IMR-90 (cell line): Measurements from ENCODE around the gene NFATC1. TPM values are rescaled to one million over a fixed set of nuclear protein-coding genes. Genes with fewer than 3 reads are reported as not detected.

ENCODE experiments used
- ATAC-seq: fragments of 200-7000 bp; cut with Tn5 transposase; 2 replicates; pipeline ENCODE4 v1.9.1; 2020; ENCODE audit warnings: low read depth, mild to moderate bottlenecking, moderate library complexity
- BruUV-seq: library from RNA; stranded (reverse); fragments of 400-500 nt; replicated peaks from 2 replicates; lab custom pipeline; 2021; lab: Mats Ljungman, UMichigan
- CTCF ChIA-PET: fragments of 300-600 bp; formaldehyde crosslinking; extraction: SDS; loops from one replicate; lab custom pipeline; 2021; ENCODE audit warnings: antibody characterized with exemption; lab: Yijun Ruan, JAX
- POLR2A ChIA-PET: fragments of 300-600 bp; sonication (Branson Sonifier 250); formaldehyde crosslinking; loops from one replicate; lab custom pipeline; 2022; ENCODE audit warnings: antibody characterized with exemption; ENCODE audit not compliant: unreplicated experiment; lab: Charles Lee
- DNase-seq: peaks from one replicate; pipeline ENCODE4 v3.0.0; 2013
- H2AFZ ChIP-seq: replicated peaks from 2 replicates; pipeline ENCODE3; 2013; ENCODE audit warnings: low read length, mild to moderate bottlenecking; ENCODE audit not compliant: poor library complexity
- H2AK5ac ChIP-seq: 2 replicates; pipeline ENCODE4 v1.6.1; 2013; ENCODE audit warnings: low read depth, low read length, inconsistent platforms
- H2AK9ac ChIP-seq: replicated peaks from 2 replicates; pipeline ENCODE3; 2013; ENCODE audit warnings: mild to moderate bottlenecking, low read depth, low read length, moderate library complexity; ENCODE audit not compliant: poor library complexity
- H2BK120ac ChIP-seq: 2 replicates; pipeline ENCODE4 v1.6.1; 2013; ENCODE audit warnings: low read depth, low read length, inconsistent platforms
- H2BK15ac ChIP-seq: 3 replicates; pipeline ENCODE4 v1.6.1; 2013; ENCODE audit warnings: low read depth, low read length, inconsistent platforms
- H2BK20ac ChIP-seq: 2 replicates; pipeline ENCODE4 v1.6.1; 2013; ENCODE audit warnings: low read depth, mild to moderate bottlenecking, inconsistent platforms, low read length, moderate library complexity
- H2BK5ac ChIP-seq: 2 replicates; pipeline ENCODE4 v1.6.1; 2013; ENCODE audit warnings: mild to moderate bottlenecking, low read depth, low read length, inconsistent platforms; ENCODE audit not compliant: poor library complexity, severe bottlenecking
- H3K14ac ChIP-seq: replicated peaks from 2 replicates; pipeline ENCODE4 v1.6.1; 2013; ENCODE audit warnings: low read depth, low read length, inconsistent platforms
- H3K18ac ChIP-seq: 2 replicates; pipeline ENCODE4 v1.6.1; 2013; ENCODE audit warnings: low read depth, low read length, control low read depth
- H3K23ac ChIP-seq: 2 replicates; pipeline ENCODE4 v1.6.1; 2013; ENCODE audit warnings: low read depth, low read length, inconsistent platforms
- H3K27ac ChIP-seq: 2 replicates; pipeline ENCODE4 v1.5.1; 2013; ENCODE audit warnings: mild to moderate bottlenecking, control low read depth, low read length; ENCODE audit not compliant: insufficient read depth
- H3K27me3 ChIP-seq: 2 replicates; pipeline ENCODE4 v1.6.1; 2013; ENCODE audit warnings: low read length; ENCODE audit not compliant: control insufficient read depth, insufficient read depth
- H3K36me3 ChIP-seq: 2 replicates; pipeline ENCODE4 v1.6.1; 2013; ENCODE audit warnings: low read length, mixed read lengths; ENCODE audit not compliant: control insufficient read depth, insufficient read depth
- H3K4ac ChIP-seq: 2 replicates; pipeline ENCODE4 v1.6.1; 2013; ENCODE audit warnings: low read depth, low read length, inconsistent platforms
- H3K4me1 ChIP-seq: 2 replicates; pipeline ENCODE4 v1.6.1; 2013; ENCODE audit warnings: low read length, mixed read lengths; ENCODE audit not compliant: control insufficient read depth, insufficient read depth
- H3K4me2 ChIP-seq: 2 replicates; pipeline ENCODE4 v1.6.1; 2013; ENCODE audit warnings: low read depth, mild to moderate bottlenecking, control low read depth, low read length, moderate library complexity
- H3K4me3 ChIP-seq: 2 replicates; pipeline ENCODE4 v1.5.1; 2013; ENCODE audit warnings: low read depth, mild to moderate bottlenecking, control low read depth, low read length, moderate library complexity; ENCODE audit not compliant: insufficient read depth
- H3K56ac ChIP-seq: 2 replicates; pipeline ENCODE4 v1.6.1; 2013; ENCODE audit warnings: low read length, inconsistent platforms; ENCODE audit not compliant: insufficient read depth; ENCODE audit errors: extremely low read depth
- H3K79me1 ChIP-seq, 2 experiments: 2 replicates each; pipeline ENCODE4 v1.6.1; 2013; ENCODE audit warnings: low read length in 2 of 2, inconsistent platforms in 1 of 2, low read depth in 1 of 2
- H3K9ac ChIP-seq: 2 replicates; pipeline ENCODE4 v1.6.1; 2013; ENCODE audit warnings: low read depth, low read length, control low read depth
- H3K9me1 ChIP-seq: 2 replicates; pipeline ENCODE4 v1.6.1; 2013; ENCODE audit warnings: low read length, inconsistent platforms; ENCODE audit not compliant: insufficient read depth
- H3K9me3 ChIP-seq: 2 replicates; pipeline ENCODE4 v1.6.1; 2013; ENCODE audit warnings: low read length; ENCODE audit not compliant: control insufficient read depth, insufficient read depth
- H4K20me1 ChIP-seq: 2 replicates; pipeline ENCODE4 v1.6.1; 2013; ENCODE audit warnings: low read length, inconsistent platforms; ENCODE audit not compliant: insufficient read depth
- H4K5ac ChIP-seq: 2 replicates; pipeline ENCODE4 v1.6.1; 2013; ENCODE audit warnings: mild to moderate bottlenecking, low read depth, low read length, control low read depth
- H4K8ac ChIP-seq, 2 experiments: 2 replicates each; pipeline ENCODE4 v1.6.1; 2013; ENCODE audit warnings: low read depth in 2 of 2, low read length in 2 of 2, control low read depth in 1 of 2, inconsistent platforms in 1 of 2
- H4K91ac ChIP-seq: 2 replicates; pipeline ENCODE4 v1.6.1; 2013; ENCODE audit warnings: low read depth, low read length, inconsistent platforms; ENCODE audit not compliant: insufficient read depth
- BHLHE40 ChIP-seq: fragments of 150-350 bp; IDR thresholded peaks from 2 replicates; pipeline ENCODE4 v1.6.1; 2016; ENCODE audit warnings: mild to moderate bottlenecking, low read depth, low read length
- CEBPB ChIP-seq: IDR thresholded peaks from 2 replicates; pipeline ENCODE4 v1.6.1; 2012; ENCODE audit warnings: low read depth, low read length, improper control_type of control experiment
- CHD1 ChIP-seq: IDR thresholded peaks from 2 replicates; pipeline ENCODE4 v1.6.1; 2012; ENCODE audit warnings: low read depth, low read length, improper control_type of control experiment
- CTCF ChIP-seq: conservative IDR thresholded peaks from 2 replicates; pipeline ENCODE4 v1.5.1; 2012; ENCODE audit warnings: mild to moderate bottlenecking, low read depth, low read length, improper control_type of control experiment
- ELK1 ChIP-seq: fragments of 150-350 bp; IDR thresholded peaks from 2 replicates; pipeline ENCODE4 v1.6.1; 2016; ENCODE audit warnings: low read depth, mild to moderate bottlenecking, low read length, moderate library complexity, borderline replicate concordance
- FOS ChIP-seq: fragments of 150-350 bp; IDR thresholded peaks from 2 replicates; pipeline ENCODE4 v1.6.1; 2016; ENCODE audit warnings: low read depth, low read length
- MAFK ChIP-seq: IDR thresholded peaks from 2 replicates; pipeline ENCODE4 v1.6.1; 2012; ENCODE audit warnings: low read depth, low read length, improper control_type of control experiment
- MAZ ChIP-seq: IDR thresholded peaks from 2 replicates; pipeline ENCODE4 v1.6.1; 2012; ENCODE audit warnings: low read depth, mild to moderate bottlenecking, low read length, improper control_type of control experiment, moderate library complexity, borderline replicate concordance
- MXI1 ChIP-seq: IDR thresholded peaks from 2 replicates; pipeline ENCODE4 v1.6.1; 2012; ENCODE audit warnings: low read depth, mild to moderate bottlenecking, low read length, moderate library complexity, borderline replicate concordance
- NFE2L2 ChIP-seq: fragments of 150-350 bp; IDR thresholded peaks from 2 replicates; pipeline ENCODE4 v1.6.1; 2016; ENCODE audit warnings: low read depth, mild to moderate bottlenecking, low read length
- POLR2A ChIP-seq: IDR thresholded peaks from 2 replicates; pipeline ENCODE4 v1.6.1; 2012; ENCODE audit warnings: mild to moderate bottlenecking, low read depth, low read length
- RAD21 ChIP-seq: IDR thresholded peaks from 2 replicates; pipeline ENCODE4 v1.6.1; 2012; ENCODE audit warnings: low read length, improper control_type of control experiment
- RCOR1 ChIP-seq: IDR thresholded peaks from 2 replicates; pipeline ENCODE4 v1.6.1; 2012; ENCODE audit warnings: mild to moderate bottlenecking, low read length, improper control_type of control experiment; ENCODE audit not compliant: insufficient replicate concordance
- RFX5 ChIP-seq: IDR thresholded peaks from 2 replicates; pipeline ENCODE4 v1.8.0; 2012; ENCODE audit warnings: low read depth, mild to moderate bottlenecking, low read length, moderate library complexity
- SMC3 ChIP-seq: fragments of 150-350 bp; IDR thresholded peaks from 2 replicates; pipeline ENCODE4 v1.6.1; 2016; ENCODE audit warnings: low read depth, mild to moderate bottlenecking, antibody characterized with exemption, low read length, moderate library complexity
- USF2 ChIP-seq: fragments of 150-350 bp; IDR thresholded peaks from 2 replicates; pipeline ENCODE4 v1.6.1; 2017; ENCODE audit warnings: mild to moderate bottlenecking, antibody characterized with exemption, low read length, low read depth
- WGBS, 2 experiments: methylation state at CpG; one replicate each; pipeline versions ENCODE4 v1.1.5 to v1.1.7; 2013; ENCODE audit warnings: missing lambda C conversion rate in 2 of 2; ENCODE audit not compliant: insufficient read length in 1 of 2; ENCODE audit errors: extremely low coverage in 2 of 2; 5-methylcytosine and 5-hydroxymethylcytosine counted together
- dilution Hi-C: fragments of 300-500 bp; cut with HindIII; formaldehyde crosslinking; loops from one replicate; pipeline ENCODE4 v1.14.3; 2018; ENCODE audit warnings: low sequenced_read_pairs; ENCODE audit not compliant: unreplicated experiment
- in situ Hi-C: fragments of 300-500 bp; cut with MboI; formaldehyde crosslinking; loops from 3 replicates; pipeline ENCODE4 v1.14.3; 2019; ENCODE audit warnings: low sequenced_read_pairs, inconsistent platforms, mixed read lengths
- intact Hi-C: fragments of 100-400 bp; cut with micrococcal nuclease; formaldehyde crosslinking; loops from 2 replicates; pipeline ENCODE4 v1.10.0; 2022
- polyA plus RNA-seq, 3 experiments: library from polyadenylated mRNA; depleted of rRNA; stranded (reverse); fragments of >200 nt; gene quantifications; 2 replicates each; pipeline ENCODE4 v1.2.3, GENCODE V29; 2012; ENCODE audit warnings: low replicate concordance in 1 of 3
- total RNA-seq: library from RNA; depleted of rRNA; stranded (reverse); fragments of >200 nt; gene quantifications from 2 replicates; pipeline ENCODE4 v1.2.3, GENCODE V29; 2012

The NFATC1 gene
- total and polyA plus RNA-seq, 2 of the 4 experiments (the other 2 are of a cell fraction), result 0.36 to 1.8 TPM

GRCh38 chr18:79418236-79418635 lies 22.5 kb downstream of the NFATC1 start:
- Histone ChIP-seq H3K23ac (no peak overlapping the region), H3K14ac (no peak overlapping the region), H3K4me2 (no peak overlapping the region), H3K4me3 (no peak overlapping the region), H2AFZ (no peak overlapping the region), H4K91ac (no peak overlapping the region), H4K20me1 (no peaks in the 10 kb centered on the region), H4K5ac (no peak overlapping the region), H3K4ac (no peak overlapping the region), H3K4me1 (no peaks in the 10 kb centered on the region; the same call in 1 of the 2 replicates), H2BK5ac (no peak overlapping the region), H3K56ac (no peak overlapping the region), H3K9me3 (no peaks in the 10 kb centered on the region), H3K18ac (no peak overlapping the region), H3K9me1 (no peaks in the 10 kb centered on the region), H3K27me3 (no peaks in the 10 kb centered on the region), H2AK5ac (no peak overlapping the region), H4K8ac (no peak overlapping the region), H2AK9ac (no peak overlapping the region), H2BK120ac (no peak overlapping the region), H3K27ac (no peak overlapping the region), H2BK20ac (no peak overlapping the region), H3K79me1 (no peaks in the 10 kb centered on the region), H2BK15ac (no peak overlapping the region), H3K36me3 (peaks cover 8% of the 10 kb centered on the region; the same call in 1 of the 2 replicates), H3K9ac (no peak overlapping the region)
- TF ChIP-seq RAD21 (no peak), FOS (no peak), ELK1 (no peak), BHLHE40 (no peak), NFE2L2 (no peak), POLR2A (no peak), CEBPB (no peak), CTCF (no peak), MXI1 (no peak), RFX5 (no peak), MAFK (no peak), RCOR1 (no peak), USF2 (no peak), MAZ (no peak), SMC3 (no peak), CHD1 (no peak)
- ATAC-seq (no peak), DNase-seq (no peak)
- POLR2A ChIA-PET, result interaction anchor here (0.5 kb wide), 1 partner anchor 25 kb away, joined by 4 read pairs; no protein-coding TSS in a partner anchor
- in situ Hi-C loops, result no loop called here
- dilution Hi-C loops, result no loop called here
- intact Hi-C loops, result no loop called here
- BruUV-seq, result no TSS peak
- 95% methylated on average over 16 of the region's 19 CpGs; no CpG with 5 or more reads in 1 of the 2 experiments for whole genome bisulfite sequencing, 2 experiments
- CTCF ChIA-PET, result no interaction called here
